AG09319 (cell line): Measurements from ENCODE around the gene SYT12.
"Not testable (repeated sequence)": the region's sequence is repeated elsewhere in the genome, so short reads cannot be mapped to it uniquely, and the experiment has no call there.

Source experiments
- DNase-seq: peaks from one replicate; pipeline ENCODE4 v3.0.0-alpha.2; 2010; ENCODE audit warnings: low read depth; ENCODE audit errors: extremely low read depth
- TF ChIP-seq, protein P1 (sequence below): IDR thresholded peaks from 2 replicates; pipeline ENCODE4 v1.5.1; 2011; ENCODE audit warnings: low read depth, mild to moderate bottlenecking, inconsistent platforms, low read length, moderate library complexity

Gene SYT12

DNA sequence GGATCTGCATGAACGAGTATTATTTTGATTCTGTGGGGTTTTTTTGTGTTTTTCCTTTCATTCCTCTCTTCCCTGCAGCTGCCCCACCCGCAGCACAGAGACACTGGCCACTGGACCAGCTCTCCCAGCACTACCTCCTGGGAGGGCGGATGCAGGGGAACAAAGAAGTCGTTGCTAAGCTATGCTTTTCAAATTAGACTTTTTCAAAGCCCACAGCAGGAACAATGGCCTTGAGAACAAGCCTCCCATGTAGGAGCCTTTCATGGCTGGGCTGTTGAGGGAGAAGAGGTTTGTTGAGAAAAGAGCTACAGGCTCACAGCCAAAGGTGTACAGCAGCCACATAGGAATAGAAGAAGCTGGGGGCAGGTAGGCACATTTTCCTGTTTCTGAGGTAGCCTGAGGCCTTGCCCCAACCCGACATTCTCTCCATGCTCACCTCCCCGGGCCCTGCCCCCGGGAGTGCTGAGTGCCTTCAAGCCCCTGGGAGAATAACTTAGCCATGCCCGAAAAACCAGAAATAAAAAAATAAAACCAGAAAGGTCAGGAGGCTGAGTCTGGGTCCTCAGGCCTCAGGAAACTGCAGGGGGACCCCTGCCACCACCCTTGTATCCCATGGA lies 20.5 kb upstream of the SYT12 start:
- TF ChIP-seq, protein P1, sequence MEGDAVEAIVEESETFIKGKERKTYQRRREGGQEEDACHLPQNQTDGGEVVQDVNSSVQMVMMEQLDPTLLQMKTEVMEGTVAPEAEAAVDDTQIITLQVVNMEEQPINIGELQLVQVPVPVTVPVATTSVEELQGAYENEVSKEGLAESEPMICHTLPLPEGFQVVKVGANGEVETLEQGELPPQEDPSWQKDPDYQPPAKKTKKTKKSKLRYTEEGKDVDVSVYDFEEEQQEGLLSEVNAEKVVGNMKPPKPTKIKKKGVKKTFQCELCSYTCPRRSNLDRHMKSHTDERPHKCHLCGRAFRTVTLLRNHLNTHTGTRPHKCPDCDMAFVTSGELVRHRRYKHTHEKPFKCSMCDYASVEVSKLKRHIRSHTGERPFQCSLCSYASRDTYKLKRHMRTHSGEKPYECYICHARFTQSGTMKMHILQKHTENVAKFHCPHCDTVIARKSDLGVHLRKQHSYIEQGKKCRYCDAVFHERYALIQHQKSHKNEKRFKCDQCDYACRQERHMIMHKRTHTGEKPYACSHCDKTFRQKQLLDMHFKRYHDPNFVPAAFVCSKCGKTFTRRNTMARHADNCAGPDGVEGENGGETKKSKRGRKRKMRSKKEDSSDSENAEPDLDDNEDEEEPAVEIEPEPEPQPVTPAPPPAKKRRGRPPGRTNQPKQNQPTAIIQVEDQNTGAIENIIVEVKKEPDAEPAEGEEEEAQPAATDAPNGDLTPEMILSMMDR: no peak
- DNase-seq: no peak

DNA sequence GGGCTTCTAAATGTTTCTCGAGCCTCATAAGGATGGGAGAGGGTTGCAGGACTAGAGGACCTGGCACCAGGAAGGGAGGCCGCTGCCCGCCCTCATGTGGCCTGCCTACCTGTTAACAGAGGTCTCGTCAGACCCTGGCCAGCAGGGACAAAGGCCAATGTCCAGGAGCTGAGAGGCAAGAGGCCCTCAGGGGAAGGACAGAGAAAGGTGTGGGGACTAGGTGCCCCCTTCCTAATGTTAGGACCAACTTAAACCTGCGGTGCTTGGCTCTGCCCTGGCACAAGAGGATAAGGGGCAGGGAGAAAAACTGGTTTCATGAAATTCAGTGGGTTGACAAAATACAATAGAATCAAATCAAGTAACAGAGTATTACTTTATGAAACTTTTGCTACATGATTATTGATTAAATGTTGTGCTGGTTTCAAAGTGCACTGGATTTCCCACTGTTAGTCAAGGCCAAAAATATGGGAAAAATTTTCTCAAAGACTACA lies 20.0 kb upstream of the SYT12 start:
- no peak for DNase-seq
- TF ChIP-seq, protein P1: no peak

GRCh38 chr11:67005200-67005599 lies 17.7 kb upstream of the SYT12 start:
- DNase-seq: not testable (repeated sequence)

- DNase-seq: no peak
- TF ChIP-seq, protein P1: no peak
These were observed 16.7 kb upstream of the SYT12 start for GRCh38 chr11:67006029-67006884.

DNA sequence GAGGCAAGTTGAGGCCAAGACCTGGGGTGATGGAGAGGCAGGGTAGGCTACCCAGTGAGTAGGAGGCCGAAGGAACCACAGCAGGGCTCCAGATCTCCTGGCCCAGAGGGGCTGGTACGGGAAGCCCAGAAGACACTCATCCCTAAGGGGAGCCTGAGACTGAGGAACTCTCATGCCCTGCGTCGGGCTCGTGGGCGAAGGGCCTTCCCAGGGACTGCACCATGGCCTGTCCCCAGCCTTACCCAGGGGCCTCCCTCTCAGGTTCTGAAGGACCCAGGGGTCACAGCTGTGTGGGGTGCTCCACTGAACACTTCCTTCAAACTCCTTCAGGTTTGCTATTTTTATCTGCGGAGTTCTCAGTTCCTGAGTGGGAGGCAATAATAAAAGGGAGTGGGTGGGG lies 15.8 kb upstream of the SYT12 start:
- TF ChIP-seq, protein P1: no peak
- no peak for DNase-seq

DNA sequence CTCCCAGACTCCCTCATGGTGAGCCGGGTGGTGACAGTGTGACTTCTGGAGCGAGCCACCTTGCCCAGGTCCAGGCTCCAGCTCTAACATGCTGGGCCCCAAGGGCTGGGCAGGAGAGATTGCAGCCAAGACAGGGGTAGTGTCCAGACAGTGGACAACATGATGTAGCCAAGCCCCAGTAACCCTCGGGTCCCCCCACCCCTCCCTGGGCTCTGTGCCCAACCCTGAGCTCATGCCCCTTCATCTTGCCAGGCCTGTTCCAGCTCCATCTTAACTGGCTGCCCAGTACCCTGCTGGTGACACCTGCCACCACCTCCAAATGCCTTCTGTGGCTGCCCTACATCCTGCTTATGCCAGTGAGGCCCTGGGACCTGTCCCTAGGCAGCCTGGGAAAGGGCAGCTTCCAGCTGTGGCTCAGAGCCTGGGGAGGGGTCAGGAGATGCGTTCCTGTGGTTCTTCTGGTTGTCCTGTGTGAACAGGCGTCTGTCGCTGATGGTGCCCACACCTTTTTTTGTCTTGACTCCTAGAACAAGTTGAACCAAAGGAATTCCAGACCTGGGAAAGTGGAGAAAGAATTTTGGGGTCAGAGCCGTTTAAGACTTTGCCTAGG lies 12.5 kb upstream of the SYT12 start:
- DNase-seq: no peak
- TF ChIP-seq, protein P1: no peak

- DNase-seq: no peak
- TF ChIP-seq, protein P1: no peak
These were observed 9.4 kb upstream of the SYT12 start for GRCh38 chr11:67013511-67014045.
